Activated CD4-positive, alpha-beta T cell treated with anti-CD3 and anti-CD28 coated beads, Interleukin-2, amount 50 U/mL, for 24 hours (primary cell): ENCODE results near the gene RAB20.

Experiments used
- DNase-seq, 2 donors: peaks; one replicate each; pipeline ENCODE4 v3.0.0-alpha.2; 2020; ENCODE audit warnings: low read depth in 1 of 2, low spot score in 1 of 2

RAB20 gene

DNA sequence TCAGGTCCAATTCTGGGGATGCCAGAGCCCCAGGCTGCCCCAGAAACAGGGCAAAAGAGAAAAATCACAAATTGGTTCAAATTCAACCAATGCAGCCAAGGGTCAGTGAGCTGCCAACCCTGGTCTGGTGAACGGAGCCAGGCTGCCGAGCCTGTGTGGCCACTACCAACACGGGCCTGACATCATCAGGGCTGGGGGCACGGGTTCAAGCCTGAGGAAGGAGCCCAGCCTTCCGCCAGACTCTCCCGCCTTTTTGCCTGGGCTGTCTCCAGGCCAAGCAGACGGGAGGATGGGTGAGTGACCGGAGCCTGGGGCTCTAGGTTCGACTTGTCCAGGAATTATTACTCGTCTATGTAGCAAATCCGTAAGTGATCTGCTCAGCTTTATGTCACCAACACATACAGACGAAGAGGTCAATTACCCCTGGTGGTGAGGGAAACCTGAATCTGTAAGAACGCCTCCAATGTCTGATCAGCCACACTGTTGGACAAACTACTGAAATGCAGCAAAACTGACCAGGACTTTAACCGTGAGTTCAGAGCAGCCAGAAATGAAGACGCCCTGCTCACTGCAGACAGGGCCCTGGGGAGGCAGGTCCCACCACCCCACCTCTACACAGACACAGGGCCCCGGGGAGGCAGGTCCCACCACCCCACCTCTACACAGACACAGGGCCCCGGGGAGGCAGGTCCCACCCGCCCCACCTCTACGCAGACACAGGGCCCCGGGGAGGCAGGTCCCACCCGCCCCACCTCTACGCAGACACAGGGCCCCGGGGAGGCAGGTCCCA is 31.8 kb downstream of the RAB20 start:
- DNase-seq, result no peak

- DNase-seq, result no peak
These were observed 32.6 kb downstream of the RAB20 start for GRCh38 chr13:110528911-110529310.

GRCh38 chr13:110528371-110528770 is 33.2 kb downstream of the RAB20 start:
- DNase-seq, result no peak

DNA sequence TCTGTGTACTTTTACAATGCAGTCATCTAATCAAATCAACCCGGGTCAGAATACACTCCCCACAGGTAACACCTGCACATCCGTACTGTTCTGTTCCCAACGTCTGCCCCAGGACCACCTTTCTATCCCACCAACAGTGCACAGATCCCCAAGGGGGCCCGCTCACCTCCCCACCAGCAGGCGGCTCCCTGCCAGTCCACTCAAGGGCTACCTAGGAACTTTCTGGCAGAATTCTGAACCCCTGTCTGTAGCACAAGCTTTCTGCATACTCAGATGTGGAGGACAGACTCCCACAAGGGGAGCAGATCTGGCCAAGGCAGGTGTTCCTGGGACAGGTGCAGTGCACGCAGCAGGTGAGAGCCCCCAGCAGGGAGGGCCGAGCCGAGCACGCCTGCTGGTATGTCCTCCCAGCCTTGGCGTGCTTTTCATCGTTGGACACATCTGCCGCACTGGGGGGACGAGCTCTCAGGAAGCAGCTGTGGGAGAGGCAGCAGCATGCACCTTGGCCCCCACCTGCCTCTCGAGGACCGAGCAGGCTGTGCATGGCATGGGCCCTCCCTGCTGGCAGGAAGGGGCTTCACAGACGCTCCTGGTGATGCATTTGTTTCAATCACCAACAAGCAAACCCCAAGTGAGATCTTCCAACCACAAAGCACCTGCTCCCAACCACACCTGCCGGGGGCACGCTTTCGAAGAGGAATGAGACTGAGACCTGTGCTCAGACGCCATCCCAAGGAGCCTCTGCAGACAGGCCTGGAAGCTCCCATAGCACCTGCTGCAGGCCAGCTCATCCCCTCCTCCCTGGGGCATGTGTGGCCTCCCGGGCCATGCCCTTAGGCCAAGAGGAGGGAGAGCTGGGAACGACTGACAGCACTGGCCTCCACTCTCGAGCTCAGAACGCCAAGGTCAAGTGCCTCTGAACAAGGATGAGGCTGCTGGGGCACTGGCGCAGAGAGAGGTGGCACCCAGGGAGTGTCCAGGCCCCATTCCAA is 35.9 kb downstream of the RAB20 start:
- DNase-seq, result no peak

- DNase-seq, result no peak
These were observed 36.8 kb downstream of the RAB20 start for GRCh38 chr13:110524541-110525257.

- no peak for DNase-seq
These were observed 37.5 kb downstream of the RAB20 start for GRCh38 chr13:110523838-110524540.

GRCh38 chr13:110523180-110523579 is 38.3 kb downstream of the RAB20 start:
- no peak for DNase-seq

DNA sequence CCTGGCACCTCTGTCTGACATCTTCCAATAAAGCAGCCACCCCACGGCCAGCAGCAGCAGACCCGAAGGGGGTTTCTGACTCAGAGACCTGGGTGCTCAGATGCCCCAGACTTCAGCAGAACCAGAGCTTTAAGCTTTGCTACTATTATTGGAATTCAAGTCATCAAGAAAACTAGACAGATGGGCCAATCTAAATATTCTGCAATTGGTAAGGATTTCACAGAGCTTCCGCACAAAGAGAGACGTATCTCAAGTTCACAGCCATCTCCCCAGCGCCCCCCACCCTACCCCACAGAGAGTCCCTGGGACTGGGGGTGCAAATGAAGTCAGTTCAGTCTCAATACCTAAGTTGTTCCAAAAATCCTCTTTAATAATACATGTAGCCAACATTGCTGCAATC is 38.8 kb downstream of the RAB20 start:
- DNase-seq, result no peak

- no peak for DNase-seq
These were observed 39.6 kb downstream of the RAB20 start for GRCh38 chr13:110521946-110522345.

- no peak for DNase-seq
These were observed 40.2 kb downstream of the RAB20 start for GRCh38 chr13:110521296-110521680.

GRCh38 chr13:110520431-110521295 is 40.9 kb downstream of the RAB20 start:
- DNase-seq, result no peak

GRCh38 chr13:110519506-110519905 is 42.0 kb downstream of the RAB20 start:
- no peak for DNase-seq

GRCh38 chr13:110519046-110519445 is 42.5 kb downstream of the RAB20 start:
- no peak for DNase-seq

GRCh38 chr13:110518571-110518970 is 43.0 kb downstream of the RAB20 start:
- DNase-seq, result no peak

- DNase-seq, result no peak
These were observed 43.3 kb downstream of the RAB20 start for GRCh38 chr13:110518226-110518525.

DNA sequence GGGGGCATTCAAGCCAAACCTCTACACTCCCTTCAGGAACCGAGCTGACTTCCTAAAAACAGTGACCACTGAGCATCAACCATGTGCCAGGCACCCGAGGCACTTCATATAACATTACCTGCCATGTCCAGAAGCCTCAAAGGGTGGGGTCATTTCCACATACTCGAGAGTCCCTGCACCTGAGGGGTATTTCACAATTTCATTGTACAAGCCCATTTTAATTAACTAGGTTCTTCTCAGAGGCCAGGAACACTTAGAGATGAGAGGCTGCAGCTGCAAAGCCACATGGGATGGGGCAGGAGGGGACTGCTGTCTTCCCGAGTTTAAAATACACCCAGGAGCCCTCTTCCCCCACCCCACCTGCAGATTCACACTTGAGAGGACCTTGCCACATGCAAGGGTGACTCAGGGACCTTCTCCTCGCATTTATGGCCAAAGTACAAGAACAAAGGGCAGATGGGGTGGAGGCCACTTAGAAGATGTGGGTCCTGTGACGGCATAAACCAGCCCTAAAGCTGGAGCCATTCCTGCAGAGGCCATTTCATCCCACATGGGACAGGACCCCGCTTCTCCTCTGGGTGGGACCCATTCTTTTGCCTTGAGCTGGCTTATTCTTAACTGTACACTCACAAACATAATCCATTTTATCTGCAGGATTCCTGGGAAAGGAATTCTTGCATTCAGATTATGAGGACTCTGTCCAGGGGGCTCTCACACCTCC is 43.9 kb downstream of the RAB20 start:
- DNase-seq, result no peak

GRCh38 chr13:110516500-110516899 is 45.0 kb downstream of the RAB20 start:
- DNase-seq, result no peak

GRCh38 chr13:110512198-110512740 is 49.3 kb downstream of the RAB20 start:
- no peak for DNase-seq

DNA sequence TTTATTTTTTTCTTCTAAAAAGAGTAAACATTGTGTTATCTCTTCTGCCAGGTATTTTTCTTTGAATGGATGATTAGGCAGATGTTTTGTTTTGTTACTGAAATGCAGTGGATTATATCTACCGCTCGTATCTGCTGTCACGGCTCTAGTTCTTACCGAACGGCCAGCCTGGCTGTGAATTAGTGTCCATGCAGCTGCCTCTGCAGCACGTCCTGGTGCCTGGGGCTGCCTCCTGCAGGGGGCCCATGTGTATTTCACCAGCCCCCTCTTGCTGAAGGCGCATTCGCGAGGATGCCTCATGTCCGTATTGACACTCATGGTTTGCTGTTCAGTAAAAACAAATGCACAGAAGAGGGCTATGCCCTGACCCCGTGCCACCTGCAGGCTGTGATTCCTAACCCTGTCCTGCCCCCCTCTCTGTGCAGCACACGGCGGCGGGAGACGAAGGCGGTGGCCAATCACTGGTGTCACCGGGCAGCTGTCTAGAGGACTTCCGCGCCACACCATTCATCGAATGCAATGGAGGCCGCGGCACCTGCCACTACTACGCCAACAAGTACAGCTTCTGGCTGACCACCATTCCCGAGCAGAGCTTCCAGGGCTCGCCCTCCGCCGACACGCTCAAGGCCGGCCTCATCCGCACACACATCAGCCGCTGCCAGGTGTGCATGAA is 49.9 kb downstream of the RAB20 start:
- DNase-seq, result no peak
